Suppressor macrophage (primary cell): ENCODE measurements around the gene KCTD1.

Experiments
- DNase-seq, 4 experiments: peaks; one replicate each; pipeline ENCODE4 v3.0.0-alpha.2; 2020 to 2022

KCTD1 gene

DNA sequence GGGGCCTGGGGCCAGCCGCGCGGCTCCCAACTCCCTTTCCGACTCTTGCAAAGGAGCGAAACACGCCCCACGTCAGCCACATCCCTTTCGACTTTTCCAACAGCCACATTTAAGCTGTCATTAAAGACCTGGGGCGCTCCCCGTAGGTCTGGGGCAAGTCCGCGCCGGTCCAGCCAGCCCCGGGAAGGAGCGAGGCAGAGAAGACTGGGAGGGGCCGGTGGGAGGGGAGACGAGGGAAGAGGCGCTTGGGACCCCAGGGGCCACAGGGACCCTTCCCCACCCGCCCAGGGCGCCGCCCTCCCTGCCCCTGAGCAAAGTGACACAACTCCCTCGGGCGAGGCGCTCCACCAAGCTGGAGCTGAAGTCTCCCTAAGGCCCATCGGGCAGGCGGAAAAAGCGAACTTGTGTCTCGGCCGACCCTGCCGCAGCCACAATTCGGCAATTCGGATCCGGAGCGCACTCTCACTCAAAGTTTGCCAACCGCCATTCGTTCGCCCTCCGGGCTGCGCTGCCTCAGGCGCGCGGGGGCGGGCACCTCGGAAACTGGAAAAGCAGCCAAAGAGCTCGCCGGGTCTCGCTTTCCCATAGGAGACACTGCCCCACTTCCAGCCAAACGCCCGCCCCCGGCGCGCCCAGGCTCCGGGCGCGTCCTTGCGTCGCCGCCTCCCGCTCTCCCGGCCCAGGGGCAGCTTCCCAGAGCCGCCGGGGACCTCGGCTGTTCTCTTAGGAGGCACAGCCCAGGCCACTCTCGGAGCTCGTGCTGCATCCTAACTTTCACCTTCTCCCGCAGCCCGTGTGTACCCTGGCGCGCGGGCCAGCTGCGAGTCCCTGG is 1.1 kb upstream of the KCTD1 start:
- DNase-seq: peak; percentile 12 to 49 (median 38)

GRCh38 chr18:26547646-26548414 is 523 bp downstream of the KCTD1 start:
- peak; percentile 30 to 75 (median 60) for DNase-seq

GRCh38 chr18:26546875-26547645 is 1.3 kb downstream of the KCTD1 start:
- DNase-seq: no peak

GRCh38 chr18:26546170-26546874 is 2.0 kb downstream of the KCTD1 start:
- no peak for DNase-seq

DNA sequence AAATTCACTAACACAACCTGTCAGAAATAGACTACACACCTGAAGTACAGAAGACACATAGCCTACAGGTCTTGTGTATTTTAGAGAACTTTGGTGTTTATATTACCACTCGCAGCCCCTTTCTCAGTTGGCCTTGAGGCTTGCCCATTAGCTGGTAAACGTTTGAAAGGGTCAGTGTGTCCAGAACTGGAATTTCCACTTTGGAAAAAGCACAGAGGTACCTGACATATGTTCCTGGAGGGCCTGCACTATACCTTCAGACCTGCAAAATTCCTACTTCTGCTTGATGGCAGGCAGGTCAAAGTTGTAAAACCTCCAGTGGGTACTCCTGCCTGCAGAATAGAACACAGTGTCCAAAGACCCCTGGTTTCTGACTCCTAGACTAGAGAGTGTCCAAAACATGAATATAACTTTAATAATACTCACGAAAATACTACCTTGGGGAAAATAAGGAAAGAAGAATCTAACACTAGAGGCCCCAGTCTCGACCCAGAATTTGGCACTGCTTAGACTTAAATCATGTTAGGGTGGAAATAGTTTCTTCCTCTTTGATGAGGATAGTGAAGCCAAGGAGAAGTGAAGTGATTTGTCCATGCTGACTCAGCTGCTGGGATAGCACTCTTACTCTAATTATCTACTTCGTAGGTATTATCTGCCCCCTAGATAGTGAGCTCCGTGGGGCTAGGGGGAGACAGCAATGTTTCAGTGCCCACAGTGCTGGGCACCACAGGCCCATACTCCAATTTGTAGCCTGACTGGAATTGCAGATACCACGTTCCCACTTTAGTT is 2.8 kb downstream of the KCTD1 start:
- DNase-seq: peak in 3 of 4 experiments; percentile 15 to 56 (median 45)

GRCh38 chr18:26544451-26544850 is 3.9 kb downstream of the KCTD1 start:
- no peak for DNase-seq

DNA sequence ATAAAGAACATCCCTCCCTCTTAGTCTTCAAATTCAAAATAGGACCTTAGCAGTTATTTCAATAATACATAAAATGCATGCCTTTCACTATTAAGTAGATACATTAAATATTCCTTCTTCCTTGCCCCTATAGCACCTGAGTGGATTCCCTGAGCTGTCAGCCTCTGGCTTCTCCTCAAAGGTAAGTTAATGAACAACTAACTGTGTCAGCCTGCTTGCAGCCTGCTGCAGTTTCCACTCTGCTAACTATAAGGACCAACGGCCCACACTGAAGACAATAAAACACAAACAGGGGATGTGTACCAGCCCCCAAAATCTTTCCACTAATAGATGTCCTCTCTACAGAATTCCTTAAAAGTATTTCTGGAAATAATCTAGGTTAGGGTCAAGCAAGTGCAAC is 5.0 kb downstream of the KCTD1 start:
- DNase-seq: no peak

DNA sequence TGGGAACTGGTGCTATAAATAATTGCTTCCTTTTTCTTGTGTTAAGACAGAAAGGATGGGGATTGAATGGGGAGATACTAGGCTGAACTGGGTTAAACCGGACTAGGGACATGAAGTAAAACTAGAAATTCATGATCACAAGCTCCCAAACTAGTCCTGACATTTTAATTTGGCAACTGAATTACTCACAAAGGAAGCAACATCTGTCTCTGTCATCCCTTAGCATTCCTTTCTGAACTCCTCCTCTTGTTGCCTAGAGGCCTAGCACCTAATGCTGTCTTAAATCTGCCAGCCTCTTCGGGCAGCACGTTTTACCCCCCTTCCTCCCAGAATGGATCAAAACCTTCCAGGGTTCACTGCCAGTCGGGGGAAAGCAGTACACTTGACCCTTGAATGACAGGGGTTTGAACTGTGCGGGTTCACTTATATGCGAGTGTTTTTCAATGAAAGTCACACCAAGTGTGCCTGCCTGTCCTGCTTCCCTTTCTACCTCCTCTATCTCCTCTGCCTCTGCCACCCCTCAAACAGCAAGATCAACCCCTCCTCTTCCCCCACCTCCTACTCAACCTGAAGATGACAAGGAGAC is 8.2 kb downstream of the KCTD1 start:
- DNase-seq: peak in 1 of 4 experiments; percentile 14

- no peak for DNase-seq
Observed at GRCh38 chr18:26538524-26538923, 9.8 kb downstream of the KCTD1 start.

DNA sequence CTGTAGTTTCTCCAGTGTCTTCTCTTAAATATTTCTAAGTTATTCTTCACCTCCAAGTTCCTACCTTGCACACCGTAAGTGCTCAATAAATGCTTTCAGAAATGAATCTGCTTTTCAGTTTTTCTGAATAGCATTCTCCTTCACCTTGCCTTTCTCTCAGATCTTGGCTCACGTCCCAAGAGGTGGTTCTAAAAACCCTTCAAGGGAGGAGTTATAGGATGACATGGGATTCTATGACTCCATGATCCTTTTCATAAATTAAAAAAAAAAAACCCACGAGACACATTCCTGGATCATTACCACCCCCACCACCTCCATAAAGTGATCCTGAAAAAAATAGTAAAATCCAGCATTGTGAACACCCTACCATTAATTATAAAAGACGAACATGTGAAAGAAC is 11.7 kb downstream of the KCTD1 start:
- no peak for DNase-seq

DNA sequence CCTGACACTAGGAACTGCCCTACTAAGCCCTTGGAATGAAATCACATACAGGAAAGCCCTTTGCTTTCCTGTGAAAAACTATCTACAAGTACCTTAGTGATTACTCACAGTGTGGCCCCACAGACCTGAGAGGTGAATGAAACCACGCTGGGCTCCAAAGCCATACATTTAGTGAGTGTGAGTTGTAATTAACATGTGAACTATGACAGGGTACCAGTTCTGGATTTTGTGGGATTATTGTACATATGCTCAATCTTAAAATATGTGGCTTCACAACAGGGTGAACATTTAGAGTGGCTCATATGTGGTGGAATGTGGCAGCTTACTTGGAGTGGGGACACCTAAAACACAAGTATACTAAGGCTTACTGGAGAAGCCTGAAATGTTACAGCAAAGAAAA is 12.3 kb downstream of the KCTD1 start:
- no peak for DNase-seq

- DNase-seq: no peak
Observed at GRCh38 chr18:26535630-26536029, 12.7 kb downstream of the KCTD1 start.

- no peak for DNase-seq
Observed at GRCh38 chr18:26532367-26533340, 15.7 kb downstream of the KCTD1 start.

GRCh38 chr18:26531605-26532298 is 16.6 kb downstream of the KCTD1 start:
- DNase-seq: no peak

- DNase-seq: no peak
Observed at GRCh38 chr18:26526966-26527234, 21.5 kb downstream of the KCTD1 start.

DNA sequence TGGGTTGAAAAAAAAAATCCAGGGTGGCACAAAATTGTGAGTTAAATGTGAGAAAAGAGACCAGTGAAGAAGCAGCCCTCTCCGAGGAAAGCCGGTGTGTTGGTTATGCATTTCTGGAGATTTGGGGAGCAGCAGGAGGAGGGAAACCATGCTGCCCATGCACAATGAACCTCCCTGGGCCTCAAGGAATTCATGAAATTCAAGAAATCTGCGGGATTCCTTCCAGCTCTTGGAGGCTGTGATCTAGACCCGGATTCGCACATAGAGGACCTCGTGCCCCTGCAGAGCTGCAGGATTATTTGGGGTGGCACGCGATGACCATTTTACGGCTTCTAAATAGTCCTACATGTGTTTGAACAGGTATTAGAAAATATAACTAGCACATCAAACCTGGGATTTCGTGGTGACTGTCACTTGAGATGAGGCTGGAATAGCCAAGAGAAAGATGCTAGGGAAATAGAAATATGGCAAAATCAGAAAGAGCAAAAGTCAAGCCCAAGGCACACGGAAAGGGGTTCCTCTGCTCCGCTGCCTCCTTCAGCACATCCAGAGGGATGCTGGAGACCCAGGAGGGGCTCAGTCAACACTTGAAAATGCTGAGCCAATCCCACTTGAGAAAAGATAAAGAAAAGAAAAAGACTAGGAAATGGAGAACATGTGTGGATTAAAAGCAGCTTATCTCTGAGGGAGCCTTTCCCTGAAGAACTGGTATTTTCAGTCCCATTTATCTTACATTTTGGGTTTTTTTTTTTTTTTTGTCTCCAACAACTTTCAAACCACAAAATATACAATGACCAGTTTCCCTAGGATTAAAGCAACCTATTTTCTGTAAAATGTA is 22.0 kb downstream of the KCTD1 start:
- no peak for DNase-seq

DNA sequence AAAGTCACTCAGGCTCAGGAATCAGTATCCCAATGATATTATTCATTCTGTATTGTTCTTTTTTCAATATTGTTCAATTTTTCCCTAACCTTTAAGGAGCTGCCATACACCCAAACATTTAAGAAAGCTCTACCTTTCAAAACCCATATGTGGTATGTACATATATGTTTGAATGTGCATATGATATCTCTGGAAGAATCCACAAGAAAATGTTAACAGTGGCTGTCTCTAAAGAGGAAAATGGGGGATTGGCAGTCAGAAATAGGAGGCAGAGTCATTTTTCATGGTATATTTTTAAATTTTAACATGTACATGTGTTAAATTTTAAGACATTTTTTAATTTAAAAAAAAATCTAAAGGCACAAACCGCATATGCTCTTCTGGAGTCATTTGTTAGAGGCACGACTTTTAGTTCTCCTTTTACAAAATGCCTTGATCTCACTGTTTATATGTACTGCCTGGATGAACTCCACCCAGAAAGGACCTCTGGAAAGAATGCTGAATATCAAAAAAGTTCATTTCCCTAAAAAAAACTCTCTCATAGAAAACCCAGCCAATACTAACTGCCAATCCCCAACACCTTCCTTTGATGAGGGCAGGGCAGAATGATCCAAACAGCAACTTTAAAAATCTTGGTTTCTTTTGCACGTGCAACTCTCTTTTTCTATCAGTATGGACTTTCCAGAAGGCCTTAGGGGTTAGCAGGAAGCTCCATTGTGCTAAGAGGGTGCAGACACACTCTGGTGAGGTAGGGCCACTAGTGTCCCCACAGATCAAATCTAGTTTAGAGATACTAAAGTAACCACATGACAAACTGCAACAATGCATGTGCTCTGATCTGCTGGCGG is 23.6 kb downstream of the KCTD1 start:
- DNase-seq: peak in 2 of 4 experiments; percentile 27 to 40

GRCh38 chr18:26524002-26524401 is 24.4 kb downstream of the KCTD1 start:
- no peak for DNase-seq
